OCI-LY3 (cell line): ENCODE data around the gene CLEC16A.

Experiments
- H2AFZ ChIP-seq: fragments of 200-600, 300-600 bp; shearing (Covaris generic); 2 replicates; pipeline ENCODE4 v1.6.0; 2014; ENCODE audit warnings: antibody characterized with exemption, low read depth, low read length
- H3K27ac ChIP-seq: fragments of 200-600, 300-600 bp; sonication (generic); 2 replicates; pipeline ENCODE4 v1.5.1; 2014; ENCODE audit warnings: mild to moderate bottlenecking, low read length, moderate library complexity, mixed read lengths
- H3K27me3 ChIP-seq: fragments of 200-600, 300-600 bp; sonication (generic); 2 replicates; pipeline ENCODE4 v1.6.1; 2014; ENCODE audit warnings: low read depth, low read length, mixed read lengths
- H3K36me3 ChIP-seq: fragments of 200-600, 300-600 bp; sonication (generic); replicated peaks from 2 replicates; pipeline ENCODE3; 2014; ENCODE audit warnings: low read depth, low read length, mixed read lengths
- H3K4me1 ChIP-seq: fragments of 300-600, 200-600 bp; sonication (generic); 2 replicates; pipeline ENCODE4 v1.6.1; 2014; ENCODE audit warnings: low read length, mixed read lengths
- H3K4me2 ChIP-seq: fragments of 200-600, 300-600 bp; sonication (generic); 2 replicates; pipeline ENCODE4 v1.6.1; 2014; ENCODE audit warnings: low read length, mixed read lengths
- H3K4me3 ChIP-seq: fragments of 300-600, 200-600 bp; sonication (generic); 2 replicates; pipeline ENCODE4 v1.5.1; 2014; ENCODE audit warnings: antibody characterized with exemption, mild to moderate bottlenecking, low read length, moderate library complexity
- H3K79me2 ChIP-seq: fragments of 300-600, 200-600 bp; shearing (Covaris generic); 2 replicates; pipeline ENCODE4 v1.6.1; 2014; ENCODE audit warnings: mild to moderate bottlenecking, low read length, mixed read lengths
- H3K9ac ChIP-seq: fragments of 300-600, 200-600 bp; shearing (Covaris generic); 2 replicates; pipeline ENCODE4 v1.6.0; 2014; ENCODE audit warnings: mild to moderate bottlenecking, low read length, moderate library complexity
- H3K9me3 ChIP-seq: fragments of 200-600, 300-600 bp; shearing (Covaris generic); 2 replicates; pipeline ENCODE4 v1.6.1; 2014; ENCODE audit warnings: low read length, mixed read lengths; ENCODE audit not compliant: insufficient read depth
- H4K20me1 ChIP-seq: fragments of 200-600, 300-600 bp; sonication (generic); 2 replicates; pipeline ENCODE4 v1.6.1; 2016; ENCODE audit warnings: low read length, mixed read lengths; ENCODE audit not compliant: insufficient read depth
- EZH2phosphoT487 ChIP-seq: fragments of 200-600 bp; shearing (Covaris generic); IDR thresholded peaks from 2 replicates; pipeline ENCODE4 v1.6.1; 2018; ENCODE audit warnings: antibody characterized with exemption, mixed run types, low read depth
- TF ChIP-seq, protein P1 (sequence below): fragments of 200-600, 300-600 bp; sonication (generic); IDR thresholded peaks from 2 replicates; pipeline ENCODE4 v1.5.1; 2014; ENCODE audit warnings: antibody characterized with exemption, low read length, low read depth

CLEC16A gene

DNA sequence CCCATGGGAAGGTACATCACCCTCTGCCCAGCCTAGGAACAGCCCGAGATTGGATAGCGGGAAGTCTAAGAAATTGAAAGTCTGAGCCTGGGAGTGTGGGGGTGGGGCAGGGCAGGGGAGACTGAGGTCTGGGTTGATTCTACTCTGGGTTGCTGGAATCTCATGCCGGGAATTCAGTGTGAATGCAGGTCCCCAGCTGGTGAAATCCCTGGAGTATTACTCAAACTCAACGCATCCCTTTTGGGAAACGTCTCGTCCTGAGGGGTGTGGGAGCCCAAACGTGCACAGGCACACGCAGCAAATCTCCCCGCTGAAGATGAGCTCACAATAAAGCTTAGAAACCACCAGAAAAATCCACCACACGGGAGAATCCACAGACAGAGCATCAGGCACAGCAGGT is 256.2 kb downstream of the CLEC16A start:
- Histone ChIP-seq H3K4me1 (peaks cover 53% of the 10 kb centered on the region), H3K9ac (no peak overlapping the region), H3K27me3 (no peaks in the 10 kb centered on the region), H3K9me3 (no peaks in the 10 kb centered on the region), H3K4me3 (no peak overlapping the region), H3K27ac (no peak overlapping the region), H2AFZ (no peak overlapping the region), H3K36me3 (no peaks in the 10 kb centered on the region), H3K4me2 (no peak overlapping the region), H3K79me2 (no peaks in the 10 kb centered on the region), H4K20me1 (no peaks in the 10 kb centered on the region)
- no peak for TF ChIP-seq EZH2phosphoT487
- TF ChIP-seq, protein P1, sequence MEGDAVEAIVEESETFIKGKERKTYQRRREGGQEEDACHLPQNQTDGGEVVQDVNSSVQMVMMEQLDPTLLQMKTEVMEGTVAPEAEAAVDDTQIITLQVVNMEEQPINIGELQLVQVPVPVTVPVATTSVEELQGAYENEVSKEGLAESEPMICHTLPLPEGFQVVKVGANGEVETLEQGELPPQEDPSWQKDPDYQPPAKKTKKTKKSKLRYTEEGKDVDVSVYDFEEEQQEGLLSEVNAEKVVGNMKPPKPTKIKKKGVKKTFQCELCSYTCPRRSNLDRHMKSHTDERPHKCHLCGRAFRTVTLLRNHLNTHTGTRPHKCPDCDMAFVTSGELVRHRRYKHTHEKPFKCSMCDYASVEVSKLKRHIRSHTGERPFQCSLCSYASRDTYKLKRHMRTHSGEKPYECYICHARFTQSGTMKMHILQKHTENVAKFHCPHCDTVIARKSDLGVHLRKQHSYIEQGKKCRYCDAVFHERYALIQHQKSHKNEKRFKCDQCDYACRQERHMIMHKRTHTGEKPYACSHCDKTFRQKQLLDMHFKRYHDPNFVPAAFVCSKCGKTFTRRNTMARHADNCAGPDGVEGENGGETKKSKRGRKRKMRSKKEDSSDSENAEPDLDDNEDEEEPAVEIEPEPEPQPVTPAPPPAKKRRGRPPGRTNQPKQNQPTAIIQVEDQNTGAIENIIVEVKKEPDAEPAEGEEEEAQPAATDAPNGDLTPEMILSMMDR, result no peak

DNA sequence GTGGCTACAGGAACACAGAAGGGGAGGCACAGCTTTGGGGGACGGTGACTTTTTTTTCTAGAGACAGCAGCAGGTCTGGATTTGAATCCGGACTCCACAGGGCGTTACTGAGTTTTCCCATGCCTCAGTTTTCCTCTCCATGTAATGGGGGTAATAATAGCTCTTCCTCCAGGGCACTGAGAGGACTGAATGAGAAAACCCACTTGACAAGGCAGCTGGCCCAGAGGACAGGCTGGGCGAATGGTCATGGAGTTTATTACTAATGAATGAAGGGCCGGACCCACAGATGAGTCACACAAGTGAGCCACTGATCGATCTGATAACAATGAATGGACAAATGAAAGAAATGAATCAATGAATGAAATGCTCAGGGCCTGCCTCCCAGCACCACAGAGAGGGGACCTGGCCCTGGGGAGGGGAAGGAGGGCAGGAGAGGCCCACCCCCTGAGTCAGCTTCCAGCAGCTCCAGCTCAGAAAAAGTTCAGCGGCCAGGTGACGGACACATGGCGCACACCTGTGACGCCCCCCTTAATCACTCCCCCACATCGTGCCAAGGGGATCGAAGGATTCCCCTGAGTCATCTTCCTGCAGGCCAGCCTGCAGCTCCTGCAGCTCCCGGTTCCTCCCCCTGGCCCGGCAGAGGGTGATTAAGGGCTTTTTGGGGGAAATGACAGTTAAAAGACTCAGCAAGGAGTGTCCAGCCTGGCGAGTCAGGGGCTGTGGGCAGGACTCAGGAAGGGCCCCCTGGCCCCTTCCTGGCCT is 257.3 kb downstream of the CLEC16A start:
- H3K79me2 ChIP-seq, result no peaks in the 10 kb centered on the region
- no peaks in the 10 kb centered on the region for H4K20me1 ChIP-seq
- TF ChIP-seq, protein P1, result no peak
- no peak for TF ChIP-seq EZH2phosphoT487
- H3K9ac ChIP-seq, result peak overlapping the region; percentile 35; the same call in 1 of the 2 replicates
- no peak overlapping the region for H3K4me3 ChIP-seq
- H3K9me3 ChIP-seq, result no peaks in the 10 kb centered on the region
- peaks cover 64% of the 10 kb centered on the region for H3K4me1 ChIP-seq
- H3K27ac ChIP-seq, result peak overlapping the region; percentile 62
- no peak overlapping the region for H2AFZ ChIP-seq
- no peaks in the 10 kb centered on the region for H3K36me3 ChIP-seq
- no peaks in the 10 kb centered on the region for H3K27me3 ChIP-seq
- H3K4me2 ChIP-seq, result peak overlapping the region; percentile 70

DNA sequence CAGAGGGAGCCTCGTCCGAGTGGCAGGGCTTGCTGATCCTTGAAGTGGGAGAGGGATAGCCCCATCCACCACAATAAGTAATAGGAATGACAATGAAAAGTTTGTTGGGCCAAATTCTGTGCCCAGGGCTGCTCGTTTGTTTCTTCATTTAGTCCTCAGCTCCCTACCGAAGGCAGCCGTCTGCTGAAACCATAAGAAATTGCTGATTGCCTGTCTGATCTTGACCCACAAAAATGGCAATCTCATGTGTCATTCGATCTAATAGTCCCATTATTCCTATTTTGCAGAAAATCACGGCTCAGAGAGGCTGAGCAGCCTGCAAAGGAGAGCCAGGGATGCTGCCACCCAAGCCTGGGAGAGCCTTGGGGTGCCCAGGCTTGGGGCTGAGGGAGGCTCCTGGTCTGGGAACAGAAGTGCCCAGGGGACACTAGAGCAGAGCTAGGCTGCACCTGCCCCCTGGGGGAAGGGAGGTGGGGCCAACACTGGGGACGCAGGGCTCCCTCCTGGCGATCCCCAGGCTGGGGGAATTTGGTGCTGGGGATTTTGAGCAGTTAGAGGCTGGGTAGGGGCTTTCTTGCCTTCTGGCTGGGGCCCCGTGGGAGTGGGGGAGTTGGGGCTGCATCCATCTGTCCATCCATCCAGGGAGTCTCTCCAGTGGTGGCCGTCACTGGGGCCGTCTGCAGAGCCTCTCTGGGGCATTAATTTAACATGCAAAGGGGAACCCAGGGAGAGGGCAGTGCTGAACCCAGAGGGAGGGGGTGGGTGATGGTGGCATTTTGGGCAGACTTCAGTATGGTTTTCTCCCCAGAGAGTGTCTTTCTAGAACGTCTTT is 258.1 kb downstream of the CLEC16A start:
- TF ChIP-seq EZH2phosphoT487, result no peak
- TF ChIP-seq, protein P1, result no peak
- Histone ChIP-seq H3K79me2 (no peaks in the 10 kb centered on the region), H3K27me3 (no peaks in the 10 kb centered on the region), H3K4me2 (peak overlapping the region; percentile 70), H3K4me1 (peaks cover 72% of the 10 kb centered on the region), H3K4me3 (peak overlapping the region; percentile 23), H4K20me1 (no peaks in the 10 kb centered on the region), H2AFZ (no peak overlapping the region; the same call in 1 of the 2 replicates), H3K36me3 (peaks cover under 1% of the 10 kb centered on the region), H3K9ac (peak overlapping the region; percentile 35; the same call in 1 of the 2 replicates), H3K9me3 (0 out of 2 replicates have a peak, but pooled peaks cover 3% of the 10 kb centered on the region), H3K27ac (peak overlapping the region; percentile 62)

DNA sequence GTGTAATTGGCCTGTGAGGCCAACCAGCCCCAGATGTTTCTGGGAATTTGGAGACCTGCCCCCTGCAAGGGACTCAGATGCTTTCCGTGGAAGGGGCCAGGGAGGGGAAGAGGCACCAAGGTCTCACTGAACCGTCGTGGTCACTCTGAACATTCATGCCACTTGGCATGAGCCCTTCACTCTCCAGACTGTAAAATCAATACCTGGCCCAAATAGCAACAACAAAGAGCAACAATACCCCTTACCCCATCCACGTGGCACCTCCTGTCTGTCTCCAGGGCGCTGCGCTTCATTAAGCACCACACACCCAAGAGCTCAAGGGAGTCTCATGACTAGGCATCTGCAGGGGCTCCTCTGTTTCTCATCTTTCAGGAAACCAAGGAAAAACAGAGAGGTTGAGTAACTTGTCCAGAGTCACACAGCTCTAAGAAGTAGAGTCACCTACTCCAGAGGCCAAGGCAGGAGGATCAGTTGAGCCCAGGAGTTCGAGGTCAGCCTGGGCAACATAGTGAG is 258.8 kb downstream of the CLEC16A start:
- Histone ChIP-seq H3K27me3 (no peaks in the 10 kb centered on the region), H3K36me3 (peaks cover 6% of the 10 kb centered on the region), H3K79me2 (no peaks in the 10 kb centered on the region), H3K9me3 (0 out of 2 replicates have a peak, but pooled peaks cover 7% of the 10 kb centered on the region), H3K4me1 (peaks cover 72% of the 10 kb centered on the region), H3K27ac (peak overlapping the region; percentile 62), H2AFZ (no peak overlapping the region), H3K4me3 (peak overlapping the region; percentile 23), H3K9ac (peak overlapping the region; percentile 35; the same call in 1 of the 2 replicates), H3K4me2 (peak overlapping the region; percentile 70), H4K20me1 (no peaks in the 10 kb centered on the region)
- TF ChIP-seq, protein P1, result no peak
- no peak for TF ChIP-seq EZH2phosphoT487
